ENCODE data around the gene PDCD1. TPM values are rescaled to one million over a fixed set of nuclear protein-coding genes. Genes with fewer than 3 reads are reported as not detected.

Gene PDCD1
- total RNA-seq, 2 donors from 2014 or later: 1.0 to 17.5 TPM

- Histone ChIP-seq H3K36me3 (no peaks in the 10 kb centered on the region), H3K4me3 (no peak overlapping the region), H3K27me3 (no peaks in the 10 kb centered on the region), H3K4me1 (peaks cover 0 to 3% of the 10 kb centered on the region in 2 donors), H3K27ac (no peak overlapping the region), H3K9me3 (no peaks in the 10 kb centered on the region)
- no peak for DNase-seq (ENCODE audit: low spot score)
- TF ChIP-seq CTCF (IDR thresholded peaks at IDR 0.05): no peak
Observed at GRCh38 chr2:241887806-241888522, 29.3 kb upstream of the PDCD1 start.

GRCh38 chr2:241886840-241887447, 28.2 kb upstream of the PDCD1 start:
- no peaks in the 10 kb centered on the region for H3K36me3 ChIP-seq

GRCh38 chr2:241885946-241886643, 27.4 kb upstream of the PDCD1 start:
- DNase-seq (ENCODE audit: low spot score): no peak
- Histone ChIP-seq H3K27me3 (no peaks in the 10 kb centered on the region), H3K36me3 (no peaks in the 10 kb centered on the region), H3K4me3 (no peak overlapping the region), H3K4me1 (peaks cover 0 to 21% of the 10 kb centered on the region in 2 donors), H3K9me3 (no peaks in the 10 kb centered on the region), H3K27ac (no peak overlapping the region)
- TF ChIP-seq CTCF (IDR thresholded peaks at IDR 0.05): no peak

More at GRCh38 chr2:241886840-241887447, 28.2 kb upstream of the PDCD1 start:
- TF ChIP-seq CTCF (IDR thresholded peaks at IDR 0.05): no peak
- no peak for DNase-seq (ENCODE audit: low spot score)
- no peak overlapping the region for H3K27ac ChIP-seq
- peaks cover 0 to 13% of the 10 kb centered on the region in 2 donors for H3K4me1 ChIP-seq
- H3K27me3 ChIP-seq: no peaks in the 10 kb centered on the region
- H3K4me3 ChIP-seq: no peak overlapping the region
- H3K9me3 ChIP-seq: no peaks in the 10 kb centered on the region

- Histone ChIP-seq H3K4me3 (no peak overlapping the region), H3K27ac (no peak overlapping the region), H3K36me3 (no peaks in the 10 kb centered on the region), H3K27me3 (no peaks in the 10 kb centered on the region), H3K9me3 (no peaks in the 10 kb centered on the region), H3K4me1 (peaks cover 0 to 26% of the 10 kb centered on the region in 2 donors)
- TF ChIP-seq CTCF (IDR thresholded peaks at IDR 0.05): no peak
- no peak for DNase-seq (ENCODE audit: low spot score)
Observed at GRCh38 chr2:241885291-241885945, 26.7 kb upstream of the PDCD1 start.

- no peak overlapping the region for H3K27ac ChIP-seq
- H3K4me1 ChIP-seq: peaks cover 0 to 26% of the 10 kb centered on the region in 2 donors
- H3K9me3 ChIP-seq: no peaks in the 10 kb centered on the region
- TF ChIP-seq CTCF (IDR thresholded peaks at IDR 0.05): no peak
- no peaks in the 10 kb centered on the region for H3K27me3 ChIP-seq
- DNase-seq (ENCODE audit: low spot score): no peak
- no peaks in the 10 kb centered on the region for H3K36me3 ChIP-seq
- no peak overlapping the region for H3K4me3 ChIP-seq
Observed at GRCh38 chr2:241884951-241885290, 26.2 kb upstream of the PDCD1 start.

Measured in right atrium auricular region (tissue), 2 donors.